Inferior parietal cortex (tissue), 1 donor: Measurements from ENCODE around the gene MEIS1.
"Not testable (repeated sequence)": the region's sequence is repeated elsewhere in the genome, so short reads cannot be mapped to it uniquely, and the experiment has no call there.

Source experiments
- DNase-seq: peaks from one replicate; pipeline ENCODE4 v3.0.0-alpha.2; 2016; ENCODE audit errors: extremely low spot score

MEIS1 gene

DNA sequence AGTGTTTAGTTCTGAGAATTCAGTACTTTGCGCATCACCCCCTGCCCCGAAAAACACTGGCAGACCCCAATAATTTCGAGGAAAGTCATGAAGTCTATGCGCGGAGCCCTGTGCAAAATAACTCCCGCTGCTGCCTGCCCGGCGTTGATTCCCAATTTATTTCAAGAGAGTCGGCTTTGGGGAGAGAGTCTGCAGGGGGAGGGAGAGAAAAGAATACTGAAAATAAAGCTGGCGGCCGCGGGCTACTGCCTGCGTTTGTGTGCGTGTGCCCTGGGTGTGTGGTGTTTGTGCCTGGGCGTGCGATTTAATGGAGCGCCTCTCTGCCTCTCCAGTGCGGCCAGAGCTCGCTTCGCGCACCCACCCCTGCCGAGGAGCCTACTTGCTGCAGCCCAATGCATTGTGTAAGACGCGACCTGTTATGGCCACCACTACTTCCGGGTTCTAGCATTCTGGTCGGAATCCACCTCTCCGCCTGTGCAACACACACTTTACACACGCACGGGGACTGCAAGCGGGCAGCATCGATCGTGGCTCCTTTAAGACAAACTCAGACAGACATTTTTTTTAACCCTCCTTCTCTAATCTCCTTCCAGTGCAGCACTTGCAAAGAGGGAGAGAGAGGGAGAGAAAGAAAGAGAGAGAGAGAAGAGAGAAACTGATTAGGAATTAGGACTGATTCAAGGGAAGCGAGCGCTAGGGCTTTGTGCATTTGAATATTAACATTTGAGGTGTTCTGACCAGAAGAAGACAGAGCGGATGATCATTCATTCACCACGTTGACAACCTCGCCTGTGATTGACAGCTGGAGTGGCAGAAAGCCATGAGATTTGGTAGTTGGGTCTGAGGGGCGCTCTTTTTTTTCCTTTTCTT is at the start of gene MEIS1:
MEIS1 (plus strand) TSS at position 447 of the 870 bp plus-strand sequence. CDS start 732 bp downstream, outside the sequence.
- peak; percentile 87 for DNase-seq

DNA sequence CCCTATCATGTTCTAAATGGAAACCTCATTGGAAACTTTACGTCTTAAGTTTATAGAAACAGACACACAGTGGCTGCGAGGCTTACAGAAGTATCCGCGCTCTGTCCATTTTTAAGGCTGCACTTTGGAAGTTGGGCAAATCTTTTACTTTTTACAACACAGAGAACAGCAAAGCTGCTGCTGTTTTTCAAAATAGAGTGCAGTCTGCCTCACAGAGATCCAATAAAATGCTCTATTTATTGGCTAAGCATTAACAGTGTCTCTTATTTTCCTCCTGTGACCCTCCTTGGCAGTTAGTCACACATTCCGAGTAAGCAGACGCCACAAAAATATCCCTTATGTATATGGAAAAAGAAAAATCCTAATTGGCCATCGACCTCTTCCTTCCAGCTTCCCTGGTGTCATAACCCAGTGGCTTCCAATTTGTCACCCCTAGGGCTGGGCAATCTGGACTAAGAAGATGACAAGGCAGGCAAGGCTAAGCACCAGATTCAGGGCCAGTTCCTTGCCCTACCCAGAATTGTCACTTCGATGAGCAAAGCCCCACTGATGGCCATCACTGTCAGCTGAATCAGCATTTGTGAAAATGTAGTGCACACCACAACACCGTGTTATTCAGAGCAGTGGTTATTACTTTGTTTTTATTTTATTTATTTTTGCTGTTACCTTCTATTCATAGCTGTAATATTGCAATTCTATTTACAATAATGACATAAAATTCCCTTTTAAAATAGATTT is 47.7 kb upstream of the MEIS1 start:
- no peak for DNase-seq

DNA sequence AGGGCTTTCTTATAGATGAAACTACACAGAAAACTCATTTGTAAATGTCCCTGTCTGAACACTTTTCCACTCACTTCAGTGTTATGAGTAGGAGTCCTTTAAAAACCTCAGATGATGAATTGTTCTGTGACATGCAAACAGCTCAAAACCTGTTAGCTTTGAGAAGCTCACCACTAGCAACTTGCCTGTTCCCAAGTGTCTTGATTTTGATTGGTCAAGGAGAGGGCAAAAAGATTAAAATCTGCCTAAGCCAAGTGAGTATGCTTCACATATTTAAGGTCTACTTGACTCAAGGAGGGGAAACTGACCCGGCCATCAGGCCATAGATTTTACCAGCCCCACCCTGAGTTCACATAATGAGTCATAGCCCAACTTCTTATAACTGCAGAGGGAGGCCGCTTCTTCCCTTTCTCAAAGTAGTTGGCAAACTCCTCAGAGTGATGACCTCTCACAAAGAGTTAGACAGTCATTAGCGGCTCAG is 45.2 kb upstream of the MEIS1 start:
- DNase-seq, result no peak

DNA sequence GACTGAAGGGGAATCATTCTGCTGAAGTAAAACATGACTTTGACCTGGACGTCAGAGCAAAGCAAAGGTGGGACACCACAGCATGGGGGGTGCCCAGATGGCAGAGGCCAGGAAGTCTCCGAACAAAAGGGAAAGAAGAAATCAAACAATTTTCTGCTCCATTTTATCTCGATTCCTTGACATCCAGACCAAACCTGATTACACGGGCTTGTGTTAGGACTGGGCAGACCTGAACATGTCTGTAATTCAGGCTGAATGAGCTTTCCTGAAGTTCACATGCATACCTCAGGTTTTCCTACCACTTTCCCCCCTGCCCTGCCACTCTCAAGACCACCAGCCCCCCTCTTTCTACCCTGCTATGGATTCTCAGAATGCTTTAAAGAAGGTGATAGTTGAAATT is 44.8 kb upstream of the MEIS1 start:
- no peak for DNase-seq

DNA sequence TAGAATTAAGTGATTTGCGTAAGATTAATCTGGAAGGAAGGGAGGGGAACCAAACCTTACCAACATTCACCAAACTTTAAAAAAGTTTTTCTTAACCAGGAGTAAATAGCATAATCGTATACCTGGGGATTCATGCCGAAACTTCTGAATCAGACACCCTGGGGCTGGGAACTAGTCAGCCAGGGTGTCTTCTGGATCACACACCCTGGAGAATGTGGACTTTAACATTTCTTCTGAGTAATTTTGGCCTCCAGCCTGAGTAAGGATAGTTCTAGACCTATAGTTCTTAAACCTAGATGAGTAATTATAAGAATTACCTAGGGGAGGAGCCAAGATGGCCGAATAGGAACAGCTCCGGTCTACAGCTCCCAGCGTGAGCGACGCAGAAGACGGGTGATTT is 44.1 kb upstream of the MEIS1 start:
- no peak for DNase-seq

DNA sequence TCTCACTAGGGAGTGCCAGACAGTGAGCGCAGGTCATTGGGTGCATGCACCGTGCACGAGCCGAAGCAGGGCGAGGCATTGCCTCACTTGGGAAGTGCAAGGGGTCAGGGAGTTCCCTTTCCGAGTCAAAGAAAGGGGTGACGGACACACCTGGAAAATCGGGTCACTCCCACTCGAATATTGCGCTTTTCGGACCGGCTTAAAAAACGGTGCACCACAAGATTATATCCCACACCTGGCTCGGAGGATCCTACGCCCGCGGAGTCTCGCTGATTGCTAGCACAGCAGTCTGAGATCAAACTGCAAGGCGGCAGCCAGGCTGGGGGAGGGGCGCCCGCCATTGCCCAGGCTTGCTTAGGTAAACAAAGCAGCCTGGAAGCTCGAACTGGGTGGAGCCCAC is 43.7 kb upstream of the MEIS1 start:
- not testable (repeated sequence) for DNase-seq

DNA sequence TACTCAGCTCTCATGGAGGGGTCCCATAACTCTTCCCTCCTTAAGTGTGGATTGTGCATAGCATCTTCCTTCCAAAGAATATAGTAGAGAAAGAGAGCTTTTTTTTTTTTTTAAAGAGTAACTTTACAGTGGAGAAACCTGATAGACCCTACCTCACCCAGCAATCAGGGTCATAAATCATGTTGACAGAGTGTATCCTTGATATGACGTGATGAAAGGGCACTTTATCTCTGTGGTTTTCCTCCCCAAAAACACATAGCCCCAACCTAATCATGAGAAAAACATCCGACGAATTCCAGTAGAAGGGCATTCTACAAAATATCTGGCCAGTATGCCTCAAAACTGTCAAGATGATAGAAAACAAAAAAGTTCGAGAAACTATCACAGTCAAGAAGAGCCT is 29.5 kb upstream of the MEIS1 start:
- no peak for DNase-seq

DNA sequence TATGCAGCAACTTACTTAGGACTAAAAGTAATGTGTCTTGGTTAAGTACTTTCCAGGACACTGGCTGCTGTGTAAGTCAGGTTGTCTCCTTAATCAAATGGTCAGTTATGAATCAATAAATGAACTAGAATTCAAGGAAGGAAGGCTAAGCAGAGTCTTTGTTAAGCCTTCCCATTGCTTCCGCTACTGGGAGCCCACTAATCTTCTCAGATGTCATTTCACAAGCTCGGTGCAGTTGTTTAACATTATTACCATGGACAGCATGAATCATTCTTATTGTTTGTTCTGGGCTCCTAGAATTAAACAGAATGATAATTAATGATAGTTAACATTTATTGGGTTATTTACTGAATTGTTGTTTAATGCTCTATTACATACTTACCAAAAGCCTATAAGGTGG is 26.0 kb upstream of the MEIS1 start:
- no peak for DNase-seq

DNA sequence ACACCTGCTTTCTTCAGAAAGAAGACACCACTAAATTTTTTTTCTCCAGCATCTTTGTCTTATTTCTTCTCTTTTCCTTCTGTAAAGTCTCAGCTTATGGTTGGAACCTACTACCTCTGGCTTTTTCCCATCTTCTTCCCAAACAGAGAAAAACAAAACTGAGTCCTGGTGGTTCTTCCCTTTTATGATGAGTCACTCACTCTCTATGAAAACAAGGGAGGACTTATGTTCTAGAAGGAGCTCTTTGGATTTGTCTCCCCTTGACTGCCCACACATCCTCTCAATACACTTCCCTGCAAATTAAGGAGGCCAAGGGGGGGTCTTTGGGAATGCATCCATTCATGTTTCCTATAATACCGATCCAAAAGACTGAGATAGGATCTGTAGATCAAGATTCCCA is 22.1 kb upstream of the MEIS1 start:
- no peak for DNase-seq

DNA sequence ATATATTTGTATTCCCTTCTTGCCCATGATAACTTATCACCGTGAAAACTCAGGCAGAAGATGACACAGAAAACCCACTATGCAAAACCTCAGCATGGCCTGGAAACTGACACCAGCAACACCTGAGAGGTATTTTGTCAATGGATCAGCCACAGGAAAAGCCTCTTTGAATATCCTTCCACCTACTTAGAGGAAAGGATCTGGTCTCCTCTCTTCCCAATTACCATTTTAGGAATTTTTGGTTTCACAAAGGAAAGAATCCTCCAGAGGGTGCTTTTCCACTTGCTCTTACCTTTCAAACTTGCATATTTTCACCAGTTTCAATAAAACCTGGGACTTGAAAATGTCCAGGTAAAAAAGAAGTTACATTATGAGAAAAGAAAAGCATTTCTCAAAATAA is 20.0 kb upstream of the MEIS1 start:
- no peak for DNase-seq

DNA sequence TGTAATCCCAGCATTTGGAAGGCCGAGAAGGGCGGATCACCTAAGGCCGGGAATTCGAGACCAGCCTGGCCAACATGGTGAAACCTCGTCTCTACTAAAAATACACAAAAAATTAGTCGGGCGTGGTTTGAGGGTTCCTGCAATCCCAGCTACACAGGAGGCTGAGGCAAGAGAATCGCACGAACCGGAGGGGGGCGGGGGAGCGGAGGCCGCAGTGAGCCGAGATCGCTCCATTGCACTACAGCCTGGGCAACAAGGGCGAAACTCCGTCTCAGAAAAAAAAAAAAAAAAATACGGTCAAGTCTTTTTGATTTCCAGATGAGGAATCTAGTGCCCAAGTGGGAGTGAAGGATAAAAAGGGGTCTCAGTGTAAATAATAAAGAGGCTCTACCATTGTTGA is 16.5 kb upstream of the MEIS1 start:
- no peak for DNase-seq

DNA sequence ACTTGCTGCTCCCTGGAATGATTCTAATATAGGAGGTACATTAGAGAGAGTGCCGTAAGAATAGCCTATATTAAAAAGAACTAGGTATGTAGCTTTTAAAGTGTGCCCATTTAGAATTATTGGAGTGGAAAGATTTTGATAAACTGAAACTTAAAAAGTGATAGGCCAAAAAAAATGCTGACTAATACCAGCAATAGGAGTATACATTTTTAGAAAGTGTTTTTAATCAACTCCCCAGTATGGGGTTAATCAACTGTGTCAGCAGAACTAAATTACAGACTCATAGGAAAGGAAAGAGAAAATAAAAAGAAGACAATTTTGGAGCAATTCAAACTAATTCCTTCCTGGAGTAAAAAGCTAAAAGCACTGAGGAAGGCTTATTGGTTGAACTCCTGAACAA is 13.3 kb upstream of the MEIS1 start:
- no peak for DNase-seq

DNA sequence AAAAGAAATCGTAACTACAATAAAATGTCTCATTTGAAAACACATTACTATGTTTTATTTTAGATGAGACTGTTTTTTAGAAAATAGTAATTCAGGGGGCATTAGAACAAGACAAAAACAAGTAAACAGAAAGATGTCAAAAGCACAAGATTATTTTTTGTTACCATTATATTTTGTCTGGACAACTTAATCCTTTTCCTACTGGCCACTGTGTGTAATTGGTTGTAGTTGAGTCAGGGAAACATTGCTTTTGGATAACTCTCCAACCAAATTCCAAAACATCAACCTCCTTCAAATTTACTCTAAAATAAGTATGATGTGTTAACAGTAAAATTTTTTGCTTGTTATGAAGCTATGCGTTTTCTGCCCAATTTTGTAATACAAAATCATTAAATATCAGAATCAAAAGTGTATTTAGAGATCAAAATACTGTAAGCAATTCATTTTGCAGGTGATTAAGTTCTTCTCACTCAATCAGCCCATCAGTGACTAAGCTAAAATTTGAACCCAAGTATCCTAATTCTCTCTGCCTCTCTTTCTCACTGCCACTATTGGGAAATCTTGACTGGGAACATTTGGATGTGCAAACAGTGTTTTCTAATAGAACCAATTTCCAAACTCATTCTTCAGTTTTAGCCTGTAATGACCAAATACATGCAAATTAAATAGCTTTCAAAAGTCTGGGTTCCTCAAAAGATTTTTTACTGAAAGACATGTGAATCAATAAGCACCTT is 11.4 kb upstream of the MEIS1 start:
- DNase-seq, result no peak

DNA sequence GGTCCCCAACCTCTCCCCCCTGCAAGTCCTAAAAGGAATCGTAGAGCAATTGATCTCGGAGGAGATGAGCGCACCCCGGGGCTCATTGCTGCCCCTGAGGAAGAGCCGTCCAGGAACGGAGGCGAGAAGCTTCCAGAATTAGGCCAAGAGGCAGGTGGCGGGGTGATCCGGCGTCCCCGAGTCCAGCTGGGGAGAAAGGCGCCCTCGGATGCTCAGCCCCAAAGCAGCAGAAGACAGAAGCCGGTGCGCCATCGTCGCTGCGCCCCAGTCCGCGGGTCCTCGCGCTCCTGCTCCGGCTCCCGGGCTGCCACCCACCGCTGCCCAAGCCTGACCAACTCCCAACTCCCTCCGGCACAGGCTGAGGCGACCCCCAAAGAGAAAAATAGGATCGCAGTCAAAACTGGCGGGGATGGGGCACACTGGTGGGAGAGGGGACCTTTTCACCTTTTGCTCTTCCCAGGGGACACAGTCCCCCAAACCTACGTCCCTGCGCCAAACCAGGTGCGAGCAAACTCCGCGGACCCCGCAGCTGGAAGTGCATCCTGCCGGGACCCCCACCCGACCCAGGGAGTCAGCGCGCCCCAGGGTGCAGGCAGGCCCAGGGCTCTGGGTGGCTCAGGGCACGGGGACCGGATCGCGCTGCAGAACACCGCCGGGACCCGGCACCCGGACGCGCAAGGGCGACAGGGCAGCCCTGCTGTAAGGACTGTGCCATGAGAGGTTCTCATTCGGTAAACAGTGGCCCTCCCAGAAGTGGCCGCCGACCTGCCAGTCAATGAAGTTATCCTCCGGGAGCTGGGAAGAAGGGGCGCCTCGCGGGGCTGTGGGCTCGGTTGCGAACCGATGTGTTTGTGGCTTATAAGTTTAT is 8.4 kb upstream of the MEIS1 start:
- DNase-seq, result no peak

DNA sequence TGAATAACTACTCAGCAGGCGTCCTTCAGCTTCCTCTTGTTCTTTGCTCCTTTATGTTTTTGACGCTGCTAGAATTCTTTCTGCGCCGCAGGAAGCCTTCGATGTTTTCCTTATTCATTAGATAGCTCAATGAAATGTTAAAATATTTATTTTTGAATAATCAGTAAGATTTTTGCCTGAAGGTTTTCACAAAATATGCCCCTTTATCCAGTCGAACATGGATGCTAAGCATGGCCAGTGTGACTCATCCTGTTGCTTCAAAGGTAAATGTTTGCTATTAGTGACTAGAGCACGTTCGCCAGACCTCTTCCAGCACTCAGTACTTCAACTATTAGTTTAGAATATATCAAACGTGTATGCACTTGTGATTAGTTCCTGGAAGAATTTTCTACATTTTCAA is 7.6 kb upstream of the MEIS1 start:
- no peak for DNase-seq

DNA sequence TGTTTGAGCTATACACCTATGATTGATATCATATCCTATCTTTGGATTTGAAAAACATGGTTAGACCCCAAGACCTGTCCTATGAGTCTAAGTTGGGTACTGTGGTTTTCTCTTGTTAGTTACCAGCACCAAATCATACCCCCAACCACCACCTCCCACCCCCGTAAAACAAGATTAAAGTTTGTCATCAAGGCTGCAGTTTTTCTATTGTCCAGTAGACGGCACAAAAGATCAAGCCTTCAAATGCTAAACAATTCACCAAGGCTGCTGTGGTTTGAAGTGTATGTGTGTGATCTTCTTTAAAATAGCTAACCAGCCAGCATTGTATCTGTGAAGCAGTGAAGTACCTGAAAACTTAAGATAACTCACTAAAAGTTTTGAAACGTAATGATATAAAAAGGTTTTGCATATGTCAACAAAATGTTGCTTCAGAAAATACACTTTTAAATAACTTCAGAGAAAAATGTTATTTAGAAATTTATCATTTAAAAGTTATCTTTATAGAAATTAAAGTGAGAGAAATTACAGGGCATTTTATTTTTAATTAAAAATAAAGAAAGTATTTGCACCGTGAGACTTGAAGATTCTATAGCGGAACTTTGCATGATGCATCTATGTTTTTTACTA is 5.8 kb upstream of the MEIS1 start:
- peak; percentile 84 for DNase-seq

DNA sequence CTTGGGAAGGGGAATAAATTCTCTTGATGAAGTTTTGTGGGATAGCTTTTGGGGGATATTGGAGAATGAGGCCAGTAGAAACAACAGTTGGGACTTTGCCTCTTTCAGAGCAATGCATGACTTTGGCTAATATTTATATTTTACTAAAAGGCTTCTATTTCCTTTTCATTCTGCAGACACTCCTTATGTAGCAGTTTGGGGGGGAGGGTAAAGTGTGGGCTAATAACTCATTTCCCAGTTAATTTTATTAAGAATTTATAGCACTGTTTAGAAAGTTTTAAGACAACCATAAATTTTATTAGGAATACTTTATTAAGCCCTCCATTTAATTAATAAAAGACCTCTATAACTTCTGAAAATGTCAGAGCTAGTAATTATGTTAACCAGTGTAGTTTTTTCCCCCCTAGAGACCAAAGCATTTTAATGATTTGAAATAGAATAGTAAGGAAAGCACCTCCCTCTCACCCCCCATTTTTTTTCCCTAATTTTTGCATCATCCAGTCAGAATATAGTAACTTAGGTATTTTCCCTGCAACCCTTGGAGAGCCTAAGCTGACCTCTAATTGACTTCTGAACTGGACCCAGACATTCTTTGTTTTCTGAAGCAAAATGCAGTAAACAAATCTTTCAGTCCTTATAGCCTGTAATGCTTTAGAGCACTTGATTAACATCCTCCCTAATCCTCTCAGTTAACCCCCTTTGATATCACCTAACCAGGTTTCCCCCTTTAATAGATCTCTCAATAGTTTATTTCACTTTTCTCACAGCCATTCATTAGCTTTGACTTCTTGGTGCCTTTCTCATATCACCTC is 5.0 kb upstream of the MEIS1 start:
- no peak for DNase-seq

DNA sequence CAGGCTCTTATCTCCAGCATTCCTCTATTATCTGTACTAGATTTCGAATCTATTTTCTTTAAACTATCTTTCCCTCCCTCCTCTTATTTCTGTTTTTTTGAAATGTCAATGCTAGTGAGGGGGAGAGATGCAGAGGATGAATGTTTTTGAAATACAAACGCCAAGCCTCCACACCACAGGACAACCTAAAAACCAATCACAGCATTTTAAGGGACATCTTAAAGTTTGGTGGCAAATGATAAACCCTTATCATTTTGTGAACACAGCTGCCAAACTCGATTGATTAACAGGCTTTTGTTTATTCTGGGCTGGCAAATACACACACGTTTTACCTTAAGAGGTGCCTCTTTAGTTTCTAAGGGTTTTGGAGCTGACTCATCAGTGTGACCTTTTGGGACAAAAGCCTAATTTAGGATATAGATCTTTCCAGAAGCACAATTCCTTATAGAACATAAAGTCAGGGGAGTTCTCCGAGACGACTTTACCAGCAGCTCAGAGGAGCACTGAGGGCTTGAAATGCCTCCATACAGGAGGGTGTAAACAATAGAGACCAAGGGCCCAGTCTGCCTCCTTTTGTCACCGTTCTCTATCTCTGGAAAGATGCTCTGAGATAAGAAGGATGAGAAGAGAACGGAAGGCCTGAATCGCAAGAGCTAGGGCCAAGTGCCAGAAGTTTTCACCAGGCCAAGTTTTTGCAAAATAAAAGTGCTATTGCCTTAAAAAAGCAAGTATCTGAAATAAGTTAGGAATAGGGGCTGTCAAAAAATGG is 4.2 kb upstream of the MEIS1 start:
- DNase-seq, result no peak

DNA sequence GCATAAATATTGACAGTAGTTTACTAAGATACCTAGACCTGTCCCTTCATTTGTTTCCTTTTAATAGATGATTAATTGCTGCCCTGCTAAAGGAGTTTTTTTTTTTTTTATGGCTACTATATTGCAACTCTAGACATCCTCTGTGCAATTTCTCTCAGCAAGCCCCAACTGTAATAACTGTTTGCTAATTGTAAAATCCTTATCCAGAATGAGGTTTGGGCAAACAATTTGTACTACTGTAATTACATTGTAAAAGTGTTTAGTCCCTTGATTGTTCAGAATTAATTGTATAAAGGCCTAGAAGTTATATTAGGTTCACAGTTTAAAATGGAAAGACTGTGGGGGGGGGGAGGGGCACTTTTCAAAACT is 3.7 kb upstream of the MEIS1 start:
- no peak for DNase-seq
